CD14-positive monocyte (primary cell): Measurements from ENCODE around the gene TEAD1. TPM values are rescaled to one million over a fixed set of nuclear protein-coding genes. Genes with fewer than 3 reads are reported as not detected.

ENCODE experiments used
- DNase-seq, 3 donors: peaks; one replicate each; pipeline ENCODE4 v3.0.0-alpha.2; 2011 to 2022
- H2AFZ ChIP-seq: 2 replicates; pipeline ENCODE4 v1.6.0; 2012; ENCODE audit warnings: mild to moderate bottlenecking, low read depth, low read length, inconsistent platforms; ENCODE audit not compliant: insufficient read depth, poor library complexity, severe bottlenecking
- H3K27ac ChIP-seq, 2 donors: 1 replicate in 1 of 2; 2 replicates in 1 of 2; pipeline ENCODE4 v1.5.1; 2012 to 2013; ENCODE audit warnings: low read length in 2 of 2, control low read depth in 1 of 2, inconsistent platforms in 1 of 2, low read depth in 1 of 2, mild to moderate bottlenecking in 1 of 2
- H3K27me3 ChIP-seq, 2 donors: one replicate each; pipeline versions ENCODE4 v1.6.0 to v1.6.1; 2011 to 2013; ENCODE audit warnings: low read length in 2 of 2; ENCODE audit not compliant: control insufficient read depth in 2 of 2, insufficient read depth in 2 of 2
- H3K36me3 ChIP-seq, 2 donors: replicated peaks in 1 of 2; 1 replicate in 1 of 2; 2 replicates in 1 of 2; pipeline versions ENCODE4 v1.5.1 to v1.6.1; 2012 to 2013; ENCODE audit warnings: low read length in 2 of 2, control low read depth in 1 of 2, inconsistent platforms in 1 of 2, mild to moderate bottlenecking in 1 of 2; ENCODE audit not compliant: insufficient read depth in 2 of 2, control insufficient read depth in 1 of 2
- H3K4me1 ChIP-seq, 2 donors: 1 replicate in 1 of 2; 2 replicates in 1 of 2; pipeline versions ENCODE4 v1.5.1 to v1.6.1; 2012 to 2013; ENCODE audit warnings: low read length in 2 of 2, control low read depth in 1 of 2, inconsistent platforms in 1 of 2, mild to moderate bottlenecking in 1 of 2, moderate library complexity in 1 of 2; ENCODE audit not compliant: insufficient read depth in 2 of 2, control insufficient read depth in 1 of 2
- H3K4me2 ChIP-seq: replicated peaks from 2 replicates; pipeline ENCODE3; 2012; ENCODE audit warnings: low read length, moderate library complexity, mild to moderate bottlenecking; ENCODE audit not compliant: poor library complexity, severe bottlenecking; ENCODE audit errors: extremely low read depth
- H3K4me3 ChIP-seq, 3 experiments: fragments of 200-600 bp in 1 of 3; sonication (generic) in 1 of 3; replicated peaks in 1 of 3; 1 replicate in 2 of 3; 2 replicates in 1 of 3; pipeline ENCODE4 v1.5.1; 2011 to 2013; ENCODE audit warnings: low read length in 3 of 3, mild to moderate bottlenecking in 3 of 3, control low read depth in 2 of 3, low read depth in 2 of 3, inconsistent platforms in 1 of 3, moderate library complexity in 1 of 3
- H3K79me2 ChIP-seq: 2 replicates; pipeline ENCODE4 v1.6.0; 2012; ENCODE audit warnings: mild to moderate bottlenecking, control low read depth, inconsistent platforms, low read length, moderate library complexity; ENCODE audit not compliant: insufficient read depth
- H3K9ac ChIP-seq: 2 replicates; pipeline ENCODE4 v1.6.0; 2017; ENCODE audit warnings: low read length, mild to moderate bottlenecking; ENCODE audit not compliant: insufficient read depth, poor library complexity, severe bottlenecking
- H3K9me3 ChIP-seq, 2 donors: replicated peaks in 1 of 2; 1 replicate in 1 of 2; 2 replicates in 1 of 2; pipeline versions ENCODE4 v1.5.1 to v1.6.1; 2012 to 2013; ENCODE audit warnings: low read length in 2 of 2, control low read depth in 1 of 2; ENCODE audit not compliant: control insufficient read depth in 1 of 2, insufficient read depth in 1 of 2
- H4K20me1 ChIP-seq: 2 replicates; pipeline ENCODE4 v1.6.0; 2012; ENCODE audit warnings: mild to moderate bottlenecking, low read length, control low read depth, moderate library complexity; ENCODE audit not compliant: insufficient read depth
- H3K27ac Mint-ChIP-seq, 7 donors: one replicate each; pipeline ENCODE4 v1.8.0; 2020; ENCODE audit warnings: mild to moderate bottlenecking in 7 of 7, mixed read lengths in 7 of 7, moderate library complexity in 6 of 7, inconsistent platforms in 2 of 7
- H3K27me3 Mint-ChIP-seq, 3 donors: one replicate each; pipeline ENCODE4 v1.8.0; 2021 to 2022; ENCODE audit warnings: low read depth in 3 of 3, mild to moderate bottlenecking in 3 of 3, mixed read lengths in 3 of 3, moderate library complexity in 3 of 3, inconsistent platforms in 1 of 3
- H3K36me3 Mint-ChIP-seq, 2 donors: one replicate each; pipeline ENCODE4 v1.8.0; 2020; ENCODE audit warnings: mixed read lengths in 2 of 2, inconsistent platforms in 1 of 2, mild to moderate bottlenecking in 1 of 2
- H3K4me1 Mint-ChIP-seq: one replicate; pipeline ENCODE4 v1.8.0; 2020; ENCODE audit warnings: mild to moderate bottlenecking, mixed read lengths
- H3K4me3 Mint-ChIP-seq, 2 donors: one replicate each; pipeline ENCODE4 v1.8.0; 2020; ENCODE audit warnings: mild to moderate bottlenecking in 2 of 2, mixed read lengths in 2 of 2, moderate library complexity in 1 of 2
- H3K9me3 Mint-ChIP-seq, 7 donors: one replicate each; pipeline ENCODE4 v1.8.0; 2020 to 2022; ENCODE audit warnings: mixed read lengths in 7 of 7, mild to moderate bottlenecking in 6 of 7, moderate library complexity in 6 of 7, inconsistent platforms in 2 of 7
- WGBS: methylation state at CpG from one replicate; pipeline ENCODE4 v1.1.5; 2013; ENCODE audit warnings: missing lambda C conversion rate; ENCODE audit not compliant: insufficient coverage; 5-methylcytosine and 5-hydroxymethylcytosine counted together
- intact Hi-C, 2 donors: fragments of 100-400 bp; cut with micrococcal nuclease; formaldehyde crosslinking; loops; one replicate each; pipeline versions ENCODE4 v1.15.0 to v1.15.1; 2023
- polyA plus RNA-seq, 3 donors: library from polyadenylated mRNA; depleted of rRNA in 1 of 3; unstranded in 2 of 3; stranded (reverse) in 1 of 3; fragments of 300-500 nt in 2 of 3; fragments of >200 nt in 1 of 3; fragmentation: Illumina TruSeq in 2 of 3; gene quantifications; 1 replicate in 2 of 3; 2 replicates in 1 of 3; pipeline ENCODE4 v1.2.3, GENCODE V29; 2012 to 2021
- TF ChIP-seq, protein P1 (sequence below): fragments of 200-600 bp; IDR thresholded peaks from one replicate; pipeline ENCODE4 v1.8.0; 2022; ENCODE audit warnings: antibody characterized with exemption, mild to moderate bottlenecking

The TEAD1 gene
- polyA plus RNA-seq, 3 donors = not detected

DNA sequence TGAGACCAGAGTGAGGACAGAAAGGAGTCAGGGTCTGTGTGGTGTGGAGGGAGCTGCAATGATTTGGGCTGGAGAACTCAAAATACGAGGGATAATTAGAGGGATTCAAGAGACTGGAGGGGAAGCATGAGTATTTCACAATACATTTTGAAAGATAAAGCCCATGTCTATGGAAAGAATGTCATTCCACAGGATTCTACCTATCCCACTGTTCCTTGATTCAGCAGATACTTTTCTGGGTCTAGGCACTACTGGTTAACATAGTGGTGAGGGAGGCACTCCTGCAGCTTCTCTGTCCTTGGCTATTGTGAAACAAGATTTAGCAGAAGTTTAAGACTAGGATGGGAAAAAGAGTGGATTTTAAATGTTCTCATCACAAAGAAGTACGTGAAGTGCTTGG is 262.0 kb downstream of the TEAD1 start:
- no peak overlapping the region for H3K4me3 ChIP-seq
- Mint-ChIP-seq H3K27ac (no peak overlapping the region), H3K27me3 (peaks cover 0 to 6% (median 0%) of the 10 kb centered on the region in 3 donors), H3K4me3 (no peak overlapping the region), H3K9me3 (no peaks in the 10 kb centered on the region), H3K4me1 (no peaks in the 10 kb centered on the region), H3K36me3 (no peaks in the 10 kb centered on the region)
- no peak for DNase-seq
- TF ChIP-seq, protein P1, sequence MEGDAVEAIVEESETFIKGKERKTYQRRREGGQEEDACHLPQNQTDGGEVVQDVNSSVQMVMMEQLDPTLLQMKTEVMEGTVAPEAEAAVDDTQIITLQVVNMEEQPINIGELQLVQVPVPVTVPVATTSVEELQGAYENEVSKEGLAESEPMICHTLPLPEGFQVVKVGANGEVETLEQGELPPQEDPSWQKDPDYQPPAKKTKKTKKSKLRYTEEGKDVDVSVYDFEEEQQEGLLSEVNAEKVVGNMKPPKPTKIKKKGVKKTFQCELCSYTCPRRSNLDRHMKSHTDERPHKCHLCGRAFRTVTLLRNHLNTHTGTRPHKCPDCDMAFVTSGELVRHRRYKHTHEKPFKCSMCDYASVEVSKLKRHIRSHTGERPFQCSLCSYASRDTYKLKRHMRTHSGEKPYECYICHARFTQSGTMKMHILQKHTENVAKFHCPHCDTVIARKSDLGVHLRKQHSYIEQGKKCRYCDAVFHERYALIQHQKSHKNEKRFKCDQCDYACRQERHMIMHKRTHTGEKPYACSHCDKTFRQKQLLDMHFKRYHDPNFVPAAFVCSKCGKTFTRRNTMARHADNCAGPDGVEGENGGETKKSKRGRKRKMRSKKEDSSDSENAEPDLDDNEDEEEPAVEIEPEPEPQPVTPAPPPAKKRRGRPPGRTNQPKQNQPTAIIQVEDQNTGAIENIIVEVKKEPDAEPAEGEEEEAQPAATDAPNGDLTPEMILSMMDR = no peak
- H3K27me3 ChIP-seq = no peaks in the 10 kb centered on the region
- H3K4me1 ChIP-seq = no peaks in the 10 kb centered on the region
- no peaks in the 10 kb centered on the region for H3K36me3 ChIP-seq
- H3K4me2 ChIP-seq = no peak overlapping the region
- no peak overlapping the region for H3K27ac ChIP-seq
- no peaks in the 10 kb centered on the region for H3K9me3 ChIP-seq
- H3K9ac ChIP-seq = no peak overlapping the region
- no peaks in the 10 kb centered on the region for H4K20me1 ChIP-seq
- no CpG with 5 or more reads among the region's 2 CpGs for WGBS
- intact Hi-C loops = no loop called here
- no peak overlapping the region for H2AFZ ChIP-seq
- no peaks in the 10 kb centered on the region for H3K79me2 ChIP-seq

DNA sequence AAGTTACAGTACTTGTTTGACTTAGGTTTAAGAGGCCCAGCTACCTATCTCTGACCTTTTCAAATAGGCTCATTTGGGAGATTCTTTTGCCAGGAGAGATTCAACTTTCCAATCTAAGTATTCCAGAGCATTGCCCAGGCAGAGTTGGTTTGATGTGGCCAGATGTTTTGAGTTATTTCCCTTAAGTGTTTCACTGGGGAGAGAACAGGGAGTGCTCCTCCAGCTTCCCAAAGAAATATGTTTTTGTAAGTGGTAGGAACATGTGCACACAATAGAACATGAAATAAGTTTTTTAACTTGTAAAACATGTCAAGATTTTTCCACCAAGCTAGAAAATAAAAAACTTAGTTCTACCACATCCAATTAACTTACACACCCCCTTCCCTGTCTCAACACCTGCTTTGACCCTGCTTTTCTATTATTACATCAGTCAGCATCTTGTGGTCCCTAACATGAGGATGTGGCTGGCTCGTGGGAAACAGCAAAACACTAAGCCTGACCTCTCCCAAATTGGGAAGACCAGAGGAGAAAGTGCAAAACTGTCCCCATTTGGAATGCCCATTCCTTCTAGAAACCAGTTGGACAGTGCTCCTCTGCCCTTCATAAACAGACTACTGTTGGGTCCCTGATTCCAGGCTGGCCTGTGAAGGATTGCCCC is 264.5 kb downstream of the TEAD1 start:
- Histone ChIP-seq H3K4me3 (no peak overlapping the region), H3K79me2 (no peaks in the 10 kb centered on the region), H3K4me2 (no peak overlapping the region), H4K20me1 (no peaks in the 10 kb centered on the region), H2AFZ (no peak overlapping the region), H3K4me1 (no peaks in the 10 kb centered on the region), H3K9me3 (no peaks in the 10 kb centered on the region), H3K36me3 (no peaks in the 10 kb centered on the region), H3K27me3 (no peaks in the 10 kb centered on the region), H3K9ac (no peak overlapping the region), H3K27ac (no peak overlapping the region)
- Mint-ChIP-seq H3K9me3 (no peaks in the 10 kb centered on the region), H3K27me3 (peaks cover 0 to 6% (median 2%) of the 10 kb centered on the region in 3 donors), H3K27ac (no peak overlapping the region), H3K4me3 (no peak overlapping the region), H3K4me1 (no peaks in the 10 kb centered on the region), H3K36me3 (no peaks in the 10 kb centered on the region)
- intact Hi-C loops = no loop called here
- 57% methylated on average over 1 of the region's 1 CpG for WGBS
- TF ChIP-seq, protein P1 = no peak
- DNase-seq = no peak
